GM08714 (cell line): Measurements from ENCODE around the gene LMBR1.

Experiments used
- H3K4me3 ChIP-seq: fragments of 200-500 bp; sonication (Bioruptor generic); 2 replicates; pipeline ENCODE4 v1.5.1; 2014; ENCODE audit warnings: mild to moderate bottlenecking, low read length, inconsistent platforms
- ZNF274 ChIP-seq: IDR thresholded peaks from 2 replicates; pipeline ENCODE4 v1.6.1; 2012; ENCODE audit warnings: mild to moderate bottlenecking, low read depth, low read length

LMBR1 gene

GRCh38 chr7:156776527-156776926 lies 116.5 kb downstream of the LMBR1 start:
- no peak overlapping the region for H3K4me3 ChIP-seq
- TF ChIP-seq ZNF274: no peak

DNA sequence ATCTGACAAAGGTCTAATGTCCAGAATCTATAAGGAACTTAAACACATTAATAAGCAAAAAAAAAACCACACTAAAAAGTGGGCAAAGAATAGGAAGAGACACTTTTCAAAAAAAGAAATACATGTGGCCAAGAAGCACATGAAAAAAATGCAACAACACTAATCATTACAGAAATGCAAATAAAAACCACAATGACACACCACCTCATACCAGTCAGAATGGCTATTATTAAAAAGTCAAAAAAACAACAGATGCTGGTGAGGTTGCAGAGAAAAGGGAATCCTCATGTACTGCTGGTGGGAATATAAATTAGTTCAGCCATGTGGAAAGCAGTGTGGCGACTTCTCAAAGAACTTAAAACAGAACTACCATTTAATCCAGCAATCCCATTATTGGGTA lies 119.0 kb downstream of the LMBR1 start:
- TF ChIP-seq ZNF274: no peak
- H3K4me3 ChIP-seq: no peak overlapping the region

DNA sequence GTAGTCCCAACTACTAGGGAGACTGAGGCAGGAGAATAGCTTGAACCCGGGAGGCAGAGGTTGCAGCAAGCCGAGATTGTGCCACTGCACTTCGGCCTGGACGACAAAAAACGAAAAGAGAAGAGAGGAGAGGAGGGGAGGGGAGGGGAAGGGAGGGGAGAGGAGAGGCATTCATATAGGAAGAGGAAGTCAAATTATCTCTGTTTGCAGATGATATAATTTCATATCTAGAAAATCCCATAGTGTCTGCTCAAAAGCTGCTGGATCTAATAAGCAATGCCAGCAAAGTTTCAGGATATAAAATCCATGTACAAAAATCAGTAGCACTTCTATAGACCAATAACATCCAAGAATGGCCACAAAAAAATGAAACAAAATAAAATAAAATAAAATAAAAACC lies 120.3 kb downstream of the LMBR1 start:
- no peak overlapping the region for H3K4me3 ChIP-seq

DNA sequence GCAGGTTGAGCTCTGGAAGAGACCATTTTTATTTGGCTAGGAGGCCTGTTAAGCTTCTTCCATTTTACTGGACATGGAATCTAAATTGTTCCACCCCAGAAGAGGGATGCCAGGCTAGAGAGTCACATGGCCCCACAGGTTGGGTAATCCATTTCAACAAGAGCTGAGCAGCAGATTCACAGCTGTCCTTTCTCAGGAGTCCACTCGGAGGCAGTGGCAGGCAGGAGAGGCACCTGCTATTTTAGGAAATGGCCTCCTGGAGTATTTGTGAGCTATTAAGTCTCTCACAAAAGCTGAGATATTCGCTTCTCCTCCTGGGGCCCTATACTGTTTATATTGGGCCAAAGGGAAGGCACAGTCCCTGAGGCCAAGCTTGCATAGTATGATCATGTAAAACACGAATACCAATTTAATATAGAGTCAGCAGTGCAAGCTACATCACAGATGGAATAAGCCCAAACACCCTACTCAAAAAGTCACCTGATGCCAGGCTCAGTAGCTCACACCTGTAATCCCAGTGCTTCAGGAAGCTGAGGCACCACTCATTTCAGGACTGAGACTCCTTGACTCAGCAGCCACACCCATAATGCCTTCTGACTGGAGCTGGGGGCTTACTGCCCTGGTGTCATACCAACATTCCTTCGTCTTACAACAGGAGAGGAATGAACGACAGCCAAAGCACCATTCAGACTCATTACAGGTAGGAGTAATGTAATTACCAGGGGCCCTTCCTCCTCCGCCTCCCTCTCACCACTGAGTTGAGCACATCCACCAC lies 124.1 kb downstream of the LMBR1 start:
- TF ChIP-seq ZNF274: no peak

More for the DNA sequence above, 120.3 kb downstream of the LMBR1 start:
- TF ChIP-seq ZNF274: no peak

GRCh38 chr7:156766666-156767065 lies 126.3 kb downstream of the LMBR1 start:
- H3K4me3 ChIP-seq: no peak overlapping the region
- no peak for TF ChIP-seq ZNF274

More for the DNA sequence above, 124.1 kb downstream of the LMBR1 start:
- H3K4me3 ChIP-seq: no peak overlapping the region

- no peak overlapping the region for H3K4me3 ChIP-seq
- TF ChIP-seq ZNF274: no peak
Measured at GRCh38 chr7:156765901-156766656, 126.9 kb downstream of the LMBR1 start.

DNA sequence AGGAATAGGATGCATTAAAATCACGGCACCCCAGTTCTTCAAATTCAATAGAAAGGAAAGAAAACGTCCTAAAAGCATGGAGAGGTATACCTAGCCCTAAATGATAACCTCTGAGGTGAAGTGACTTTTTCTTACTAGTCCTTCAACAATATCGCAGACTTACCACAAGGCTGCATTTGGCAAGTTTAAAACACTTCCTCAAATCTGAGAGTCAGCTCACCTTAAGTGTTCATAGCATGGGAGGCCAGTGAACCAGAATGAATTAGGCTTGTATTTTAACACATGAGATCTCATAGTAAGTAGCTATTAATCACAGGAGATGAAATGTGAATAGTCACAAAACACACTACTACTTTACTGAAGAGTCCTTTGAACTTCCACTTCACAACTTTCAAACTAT lies 128.2 kb downstream of the LMBR1 start:
- H3K4me3 ChIP-seq: no peak overlapping the region
- no peak for TF ChIP-seq ZNF274

DNA sequence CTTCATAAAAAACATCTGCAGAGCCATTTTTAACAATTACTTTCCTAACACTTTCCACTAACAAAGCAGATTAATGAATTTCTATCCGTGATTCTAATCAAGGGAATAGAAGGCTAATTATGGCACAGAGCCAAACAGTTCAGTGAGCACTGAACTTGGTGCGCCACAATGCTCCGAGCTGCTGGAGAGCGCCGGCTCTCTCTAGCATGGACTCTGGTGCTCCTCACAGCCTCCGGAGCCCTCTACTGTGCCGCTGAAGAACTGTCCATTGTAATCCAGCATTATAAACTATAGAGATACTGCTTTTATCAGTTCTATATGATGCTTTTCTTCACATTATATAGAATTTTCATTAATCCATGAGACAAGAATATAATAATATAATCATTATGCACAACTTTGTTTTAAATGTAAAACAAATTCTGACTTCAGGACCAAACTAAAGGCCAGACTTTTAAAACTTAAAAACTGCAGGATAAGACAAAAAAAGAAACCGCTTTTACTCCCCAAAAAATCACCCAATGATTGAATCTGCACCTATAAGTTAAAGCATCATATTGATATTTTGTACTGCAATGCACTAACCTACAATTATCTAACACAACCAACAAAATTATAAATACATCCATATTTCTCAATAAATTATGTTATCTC lies 128.8 kb downstream of the LMBR1 start:
- H3K4me3 ChIP-seq: no peak overlapping the region
- no peak for TF ChIP-seq ZNF274

DNA sequence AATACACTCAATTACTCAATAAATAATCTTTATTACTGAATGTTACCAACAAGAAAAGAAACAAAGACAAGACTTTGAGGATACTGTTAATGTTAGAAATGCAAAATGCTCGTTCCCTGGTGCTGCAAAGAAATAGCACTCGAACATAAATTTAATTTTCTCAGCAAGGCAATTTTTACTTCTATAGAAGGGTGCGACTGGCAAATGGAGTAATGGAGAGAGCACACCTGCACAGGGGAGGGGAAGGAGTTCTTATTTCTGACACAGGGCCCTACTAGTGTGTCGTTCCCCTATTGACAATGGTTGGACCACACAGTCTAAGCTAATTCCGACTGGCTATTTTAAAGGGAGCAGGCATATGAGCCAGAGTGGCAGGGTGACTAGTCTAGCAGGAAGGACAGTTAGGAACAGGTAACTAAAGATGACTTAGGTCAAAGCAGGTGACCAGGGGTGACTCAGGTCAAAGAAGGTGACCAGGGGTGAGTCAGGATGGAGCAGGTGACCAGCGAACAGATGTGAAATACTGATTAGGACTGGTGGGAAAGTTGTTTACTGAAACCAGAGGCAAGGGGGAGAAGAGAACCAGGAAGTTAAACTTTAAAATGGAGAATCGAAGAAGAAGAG lies 133.3 kb downstream of the LMBR1 start:
- no peak for TF ChIP-seq ZNF274
- H3K4me3 ChIP-seq: no peak overlapping the region

GRCh38 chr7:156759143-156759542 lies 133.8 kb downstream of the LMBR1 start:
- TF ChIP-seq ZNF274: no peak
- H3K4me3 ChIP-seq: no peak overlapping the region

- no peak overlapping the region for H3K4me3 ChIP-seq
- TF ChIP-seq ZNF274: no peak
Measured at GRCh38 chr7:156754201-156754600, 138.8 kb downstream of the LMBR1 start.

- no peak for TF ChIP-seq ZNF274
- no peak overlapping the region for H3K4me3 ChIP-seq
Measured at GRCh38 chr7:156753630-156754029, 139.4 kb downstream of the LMBR1 start.

DNA sequence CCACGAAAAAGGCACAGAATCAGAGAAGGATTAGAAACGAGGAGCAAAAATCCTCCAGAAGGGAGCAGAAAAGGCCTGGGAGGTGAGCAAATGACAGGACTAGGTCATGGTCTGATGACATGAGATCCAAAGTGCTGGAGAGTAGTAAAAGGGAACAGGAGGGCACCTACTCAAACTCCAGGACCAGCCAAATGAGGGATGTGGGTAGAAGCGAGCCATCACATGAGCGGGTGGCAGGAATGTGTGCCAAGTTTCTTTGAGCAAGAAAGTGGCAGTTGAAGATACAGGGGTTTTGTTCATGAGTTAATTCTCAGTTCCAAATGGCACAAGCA lies 139.8 kb downstream of the LMBR1 start:
- no peak for TF ChIP-seq ZNF274
- H3K4me3 ChIP-seq: no peak overlapping the region
